Spleen (tissue), 7 donors: ENCODE results near the gene LRBA.

Source experiments
- CTCF ChIP-seq, 11 experiments: fragments of 200-600 bp in 7 of 11; fragments of 450-650 bp in 4 of 11; sonication (generic) in 4 of 11; IDR thresholded peaks in 8 of 11; conservative IDR thresholded peaks in 3 of 11; 1 replicate in 7 of 11; 2 replicates in 4 of 11; pipeline versions ENCODE4 v1.4.0 to v1.8.0; 2016 to 2021; ENCODE audit warnings: antibody characterized with exemption in 11 of 11, inconsistent platforms in 4 of 11, mild to moderate bottlenecking in 1 of 11
- POLR2A ChIP-seq, 3 donors: fragments of 450-650 bp; IDR thresholded peaks; one replicate each; pipeline ENCODE4 v1.5.1; 2017; ENCODE audit warnings: antibody characterized with exemption in 3 of 3, mild to moderate bottlenecking in 1 of 3
- POLR2AphosphoS5 ChIP-seq, 3 donors: sonication (generic); formaldehyde crosslinking; IDR thresholded peaks; one replicate each; pipeline ENCODE4 v1.5.1; 2017; ENCODE audit warnings: antibody characterized with exemption in 3 of 3
- donor health status: DM: no; HTN: no; CAD: no; lungs with moderate emphysema.
- donor health status: DM: no; HTN: no; CAD: no.
- donor health status: DM: no; HTN: no; CAD: no.

GRCh38 chr4:150938873-150939499, 76.1 kb downstream of the LRBA start:
- TF ChIP-seq CTCF (IDR thresholded peaks at IDR 0.05 in 8 of 11, conservative IDR thresholded peaks at IDR 0.05 in 3 of 11) = no peak
- TF ChIP-seq POLR2AphosphoS5 (IDR thresholded peaks at IDR 0.05) = no peak
- no peak for TF ChIP-seq POLR2A (IDR thresholded peaks at IDR 0.05)
